T-helper 2 cell treated with Interferon-gamma antibody and Interleukin-4, amounts not matched to agents 5 μg/mL and 100 μg/mL, for 36 hours (primary cell): ENCODE data around the gene C3orf18.
"Not testable (repeated sequence)": the region's sequence is repeated elsewhere in the genome, so short reads cannot be mapped to it uniquely, and the experiment has no call there.

Experiments
- DNase-seq: peaks from one replicate; pipeline ENCODE4 v3.0.0; 2021; ENCODE audit warnings: low spot score
- H3K27ac Mint-ChIP-seq: one replicate; pipeline ENCODE4 v1.8.0; 2021; ENCODE audit warnings: mild to moderate bottlenecking, mixed read lengths
- H3K27me3 Mint-ChIP-seq: one replicate; pipeline ENCODE4 v1.8.0; 2021; ENCODE audit warnings: low read depth, mixed read lengths
- H3K36me3 Mint-ChIP-seq: one replicate; pipeline ENCODE4 v1.8.0; 2021; ENCODE audit warnings: low read depth, mixed read lengths
- H3K4me1 Mint-ChIP-seq: one replicate; pipeline ENCODE4 v1.8.0; 2021; ENCODE audit warnings: low read depth, mixed read lengths
- H3K4me3 Mint-ChIP-seq: one replicate; pipeline ENCODE4 v1.8.0; 2022; ENCODE audit warnings: mild to moderate bottlenecking, moderate library complexity, mixed read lengths
- H3K9me3 Mint-ChIP-seq: one replicate; pipeline ENCODE4 v1.8.0; 2021; ENCODE audit warnings: mixed read lengths

The C3orf18 gene

GRCh38 chr3:50520849-50521248 is 46.7 kb downstream of the C3orf18 start:
- no peak overlapping the region for H3K27ac Mint-ChIP-seq
- no peaks in the 10 kb centered on the region for H3K9me3 Mint-ChIP-seq
- no peak overlapping the region for H3K4me3 Mint-ChIP-seq
- peaks cover 9% of the 10 kb centered on the region for H3K4me1 Mint-ChIP-seq
- no peak for DNase-seq
- no peaks in the 10 kb centered on the region for H3K36me3 Mint-ChIP-seq
- peaks cover 16% of the 10 kb centered on the region for H3K27me3 Mint-ChIP-seq

DNA sequence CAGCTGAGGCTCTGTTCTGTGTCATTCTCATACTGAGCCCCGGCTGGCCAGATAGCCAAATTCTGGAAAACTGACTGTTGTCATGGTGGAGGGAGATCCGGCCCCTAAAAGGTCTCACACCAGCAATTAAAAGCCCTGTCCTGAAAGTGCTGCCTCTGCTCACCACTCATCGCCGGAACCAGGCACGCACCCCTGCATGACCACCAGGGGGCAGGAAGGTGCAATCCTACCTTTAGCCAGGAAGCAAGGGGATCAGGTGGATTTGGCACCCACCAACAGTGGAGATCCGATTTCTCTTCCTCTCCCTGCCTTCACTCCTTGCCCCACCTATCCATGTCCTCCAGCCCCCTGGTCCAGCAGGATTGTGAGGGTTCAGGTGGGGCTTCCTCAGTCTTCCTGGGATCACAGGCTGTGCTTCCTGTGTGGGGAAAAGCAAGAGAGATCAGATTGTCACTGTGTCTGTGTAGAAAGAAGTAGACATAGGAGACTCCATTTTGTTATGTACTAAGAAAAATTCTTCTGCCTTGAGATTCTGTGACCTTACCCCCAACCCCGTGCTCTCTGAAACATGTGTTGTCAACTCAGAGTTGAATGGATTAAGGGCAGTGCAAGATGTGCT is 48.0 kb downstream of the C3orf18 start:
- no peak overlapping the region for H3K4me3 Mint-ChIP-seq
- peaks cover 9% of the 10 kb centered on the region for H3K4me1 Mint-ChIP-seq

GRCh38 chr3:50518436-50518835 is 49.1 kb downstream of the C3orf18 start:
- H3K27ac Mint-ChIP-seq, result no peak overlapping the region
- no peak for DNase-seq

More for the DNA sequence above, 48.0 kb downstream of the C3orf18 start:
- Mint-ChIP-seq H3K27ac (no peak overlapping the region), H3K27me3 (peaks cover 26% of the 10 kb centered on the region), H3K9me3 (no peaks in the 10 kb centered on the region), H3K36me3 (no peaks in the 10 kb centered on the region)
- DNase-seq, result peak; percentile 63

DNA sequence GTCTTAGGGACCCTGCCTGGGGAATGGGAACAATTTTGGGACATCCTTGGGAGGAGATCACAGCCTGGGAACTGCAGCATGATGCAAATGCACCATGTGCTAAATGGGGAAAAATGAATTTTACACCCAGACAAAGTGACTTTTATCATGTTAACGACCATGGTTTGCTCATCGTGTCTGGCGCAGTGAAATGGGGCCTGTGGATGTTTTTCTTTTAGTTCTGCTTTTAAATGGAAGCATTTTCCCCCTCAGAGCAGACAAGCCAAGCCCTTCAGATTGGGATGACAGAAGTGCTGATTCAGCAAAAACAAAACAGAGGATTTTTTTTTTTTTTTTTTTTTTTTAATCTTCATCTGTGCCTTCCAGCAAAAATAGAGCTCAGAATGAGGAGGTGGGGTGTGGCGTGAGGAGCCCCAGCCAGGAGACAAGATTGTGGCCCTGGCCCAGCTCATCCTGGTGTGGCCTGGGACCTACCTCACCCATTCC is 49.8 kb downstream of the C3orf18 start:
- H3K36me3 Mint-ChIP-seq, result no peaks in the 10 kb centered on the region
- no peak for DNase-seq
- no peak overlapping the region for H3K27ac Mint-ChIP-seq
- H3K4me3 Mint-ChIP-seq, result no peak overlapping the region
- H3K27me3 Mint-ChIP-seq, result peaks cover 30% of the 10 kb centered on the region
- H3K9me3 Mint-ChIP-seq, result no peaks in the 10 kb centered on the region
- H3K4me1 Mint-ChIP-seq, result peaks cover 9% of the 10 kb centered on the region

More at GRCh38 chr3:50518436-50518835, 49.1 kb downstream of the C3orf18 start:
- peaks cover 30% of the 10 kb centered on the region for H3K27me3 Mint-ChIP-seq
- H3K4me1 Mint-ChIP-seq, result peaks cover 9% of the 10 kb centered on the region
- no peaks in the 10 kb centered on the region for H3K9me3 Mint-ChIP-seq
- no peak overlapping the region for H3K4me3 Mint-ChIP-seq
- H3K36me3 Mint-ChIP-seq, result no peaks in the 10 kb centered on the region

DNA sequence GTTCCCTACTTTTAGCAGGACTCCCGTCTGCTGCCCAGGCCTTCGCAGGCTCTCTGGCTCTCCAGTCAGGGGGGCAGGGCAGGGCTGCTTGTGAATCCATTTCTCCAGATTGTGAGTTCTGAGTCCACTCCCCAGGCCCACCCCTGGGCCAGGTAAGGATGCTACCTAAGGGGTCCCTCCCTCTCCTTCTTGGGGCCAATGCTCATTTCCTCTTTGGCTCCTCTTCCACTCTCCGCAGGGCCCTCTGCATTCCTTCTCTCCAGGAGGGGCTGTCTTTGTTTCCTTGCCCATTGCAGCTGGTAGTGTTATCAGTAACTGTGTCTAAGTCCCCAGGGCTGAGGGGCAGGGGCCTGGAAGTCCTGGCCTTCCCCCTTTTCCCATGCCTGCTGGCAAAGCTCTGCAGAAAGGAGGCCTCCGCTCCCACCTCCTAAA is 51.1 kb downstream of the C3orf18 start:
- no peak overlapping the region for H3K4me3 Mint-ChIP-seq

DNA sequence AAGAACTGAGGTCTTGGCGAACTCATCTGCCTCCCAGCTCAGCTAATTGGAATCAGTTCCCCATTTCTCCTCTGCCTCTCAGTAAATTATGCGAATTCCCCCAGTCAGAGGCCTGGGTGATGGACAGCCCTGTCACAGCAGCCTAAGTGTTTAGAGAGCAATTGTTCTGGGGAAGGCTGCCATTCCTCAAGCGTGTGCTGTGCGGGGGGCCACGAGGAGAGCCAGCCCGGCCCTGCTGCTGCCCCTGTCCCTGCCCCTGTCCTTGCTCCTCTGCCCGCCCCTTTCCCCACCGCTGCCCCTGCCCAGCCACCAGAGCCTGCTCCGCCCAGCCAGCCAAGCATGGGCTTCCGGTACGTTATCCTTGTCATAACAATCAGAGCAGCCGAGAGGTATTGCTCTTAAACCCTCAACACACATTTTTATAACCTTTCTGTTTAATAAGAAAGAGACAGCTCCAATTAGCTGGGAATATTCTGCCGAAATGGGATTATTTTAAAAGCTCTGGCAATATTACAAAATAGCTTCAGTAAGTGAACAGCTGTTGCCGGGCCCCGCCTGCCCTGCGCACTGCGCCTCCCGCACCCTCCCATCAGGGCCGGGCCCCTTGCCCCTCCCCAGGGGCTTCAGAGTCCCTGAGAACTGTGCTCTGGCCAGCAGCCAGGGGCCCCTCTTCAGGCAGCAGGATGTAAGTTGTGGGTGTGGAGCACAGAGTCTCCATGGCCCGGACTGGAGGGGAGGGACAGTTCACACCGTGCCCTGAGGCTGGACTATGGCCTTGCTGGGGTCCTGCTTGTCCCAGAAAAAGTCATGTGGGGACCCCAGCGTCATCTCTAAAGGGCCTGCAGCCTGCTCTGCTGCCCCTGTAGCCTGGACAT is 51.7 kb downstream of the C3orf18 start:
- Mint-ChIP-seq H3K36me3 (no peaks in the 10 kb centered on the region), H3K9me3 (no peaks in the 10 kb centered on the region), H3K4me1 (peaks cover 9% of the 10 kb centered on the region), H3K27ac (no peak overlapping the region), H3K27me3 (peaks cover 26% of the 10 kb centered on the region), H3K4me3 (no peak overlapping the region)
- DNase-seq, result no peak

More for the DNA sequence above, 51.1 kb downstream of the C3orf18 start:
- Mint-ChIP-seq H3K36me3 (no peaks in the 10 kb centered on the region), H3K27me3 (peaks cover 27% of the 10 kb centered on the region), H3K9me3 (no peaks in the 10 kb centered on the region), H3K4me1 (peaks cover 9% of the 10 kb centered on the region), H3K27ac (no peak overlapping the region)
- DNase-seq, result no peak

DNA sequence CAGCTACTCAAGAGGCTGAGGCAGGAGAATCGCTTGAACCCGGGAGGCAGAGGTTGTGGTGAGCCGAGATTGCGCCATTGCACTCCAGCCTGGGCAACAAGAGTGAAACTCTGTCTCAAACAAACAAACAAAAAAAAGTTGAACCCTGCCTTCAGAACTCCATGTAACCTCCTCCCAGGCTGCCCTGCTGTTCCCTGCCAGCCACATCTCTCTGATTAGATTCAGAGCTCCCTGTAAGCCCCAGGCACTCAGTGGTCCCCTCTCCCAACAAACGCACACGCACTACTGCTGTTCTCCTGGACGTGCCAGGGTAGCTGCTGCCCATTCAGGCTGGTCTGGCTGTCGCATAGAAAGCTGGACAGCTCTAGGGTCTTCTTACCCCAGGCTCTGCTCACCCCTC is 54.6 kb downstream of the C3orf18 start:
- H3K27me3 Mint-ChIP-seq, result peaks cover 20% of the 10 kb centered on the region
- H3K9me3 Mint-ChIP-seq, H3K36me3 Mint-ChIP-seq, H3K4me3 Mint-ChIP-seq, H3K4me1 Mint-ChIP-seq, H3K27ac Mint-ChIP-seq, DNase-seq: not testable (repeated sequence)

GRCh38 chr3:50512131-50512530 is 55.4 kb downstream of the C3orf18 start:
- Mint-ChIP-seq H3K4me3 (no peak overlapping the region), H3K27me3 (peaks cover 20% of the 10 kb centered on the region), H3K4me1 (no peaks in the 10 kb centered on the region), H3K27ac (no peak overlapping the region), H3K9me3 (no peaks in the 10 kb centered on the region), H3K36me3 (no peaks in the 10 kb centered on the region)
- no peak for DNase-seq

DNA sequence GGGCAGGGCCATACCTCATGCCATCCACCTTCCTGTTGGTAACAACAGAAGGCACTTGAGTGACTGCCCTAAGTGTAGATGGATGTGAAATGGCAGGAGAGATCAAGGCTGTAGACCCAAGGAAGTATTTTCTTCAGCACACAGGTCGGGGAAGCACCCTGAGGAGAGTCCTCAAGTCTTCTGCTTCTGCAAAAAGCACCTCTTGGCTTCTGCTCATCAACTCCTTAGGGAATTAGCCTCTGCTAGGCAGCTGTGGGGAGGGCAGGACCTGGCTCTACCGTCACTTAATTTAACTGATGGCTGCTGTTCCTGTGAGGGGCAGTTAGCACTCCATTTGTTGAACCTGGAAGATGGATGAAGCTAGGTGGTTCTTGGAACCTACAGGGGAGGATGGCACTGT is 57.2 kb downstream of the C3orf18 start:
- no peaks in the 10 kb centered on the region for H3K36me3 Mint-ChIP-seq
- no peaks in the 10 kb centered on the region for H3K4me1 Mint-ChIP-seq

DNA sequence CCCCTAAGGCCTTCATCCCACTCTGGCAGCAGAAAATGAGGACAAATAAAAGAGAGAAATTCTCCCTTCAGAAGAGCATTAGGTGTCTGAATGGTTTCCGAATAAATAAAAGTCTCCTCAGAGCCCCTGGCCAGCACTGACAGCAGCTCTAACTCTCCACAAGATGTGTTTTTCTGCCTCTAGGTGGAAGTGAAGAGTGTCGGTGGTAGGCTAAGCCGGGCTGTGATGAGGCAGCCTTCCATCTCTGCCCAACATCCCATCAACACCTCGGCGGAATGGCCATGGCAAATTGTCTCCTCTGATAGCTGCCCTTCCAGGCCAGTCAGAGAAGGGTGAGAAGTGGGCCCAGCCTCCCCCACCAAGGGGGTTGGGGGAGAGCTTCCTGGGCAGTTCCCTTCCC is 57.8 kb downstream of the C3orf18 start:
- Mint-ChIP-seq H3K36me3 (no peaks in the 10 kb centered on the region), H3K4me3 (no peak overlapping the region), H3K27ac (no peak overlapping the region), H3K4me1 (no peaks in the 10 kb centered on the region), H3K9me3 (no peaks in the 10 kb centered on the region), H3K27me3 (peaks cover 19% of the 10 kb centered on the region)
- DNase-seq, result no peak

More for the DNA sequence above, 57.2 kb downstream of the C3orf18 start:
- H3K27me3 Mint-ChIP-seq, result peaks cover 20% of the 10 kb centered on the region
- no peak overlapping the region for H3K27ac Mint-ChIP-seq
- DNase-seq, result no peak
- H3K9me3 Mint-ChIP-seq, result no peaks in the 10 kb centered on the region
- no peak overlapping the region for H3K4me3 Mint-ChIP-seq

- Mint-ChIP-seq H3K27ac (no peak overlapping the region), H3K36me3 (no peaks in the 10 kb centered on the region)
These were observed 58.7 kb downstream of the C3orf18 start for GRCh38 chr3:50508821-50509220.

More at GRCh38 chr3:50508821-50509220, 58.7 kb downstream of the C3orf18 start:
- Mint-ChIP-seq H3K4me1 (no peaks in the 10 kb centered on the region), H3K4me3 (no peak overlapping the region), H3K9me3 (no peaks in the 10 kb centered on the region), H3K27me3 (peaks cover 25% of the 10 kb centered on the region)
- no peak for DNase-seq
